T-helper 2 cell treated with Interferon-gamma antibody and Interleukin-4, amounts not matched to agents 100 ng/mL and 5 ng/mL, for 36 hours (primary cell): ENCODE data around the gene ELAVL3. TPM values are rescaled to one million over a fixed set of nuclear protein-coding genes. Genes with fewer than 3 reads are reported as not detected.
"Not testable (repeated sequence)": the region's sequence is repeated elsewhere in the genome, so short reads cannot be mapped to it uniquely, and the experiment has no call there.

Experiments used
- intact Hi-C: fragments of 100-400 bp; cut with micrococcal nuclease; formaldehyde crosslinking; loops from one replicate; pipeline ENCODE4 v1.15.1; 2023
- total RNA-seq: library from RNA; stranded (reverse); gene quantifications from 2 replicates; pipeline ENCODE4 v1.2.3, GENCODE V29; 2022

Gene ELAVL3
- total RNA-seq, 1 donor from 2014 or later: 0.32 TPM

DNA sequence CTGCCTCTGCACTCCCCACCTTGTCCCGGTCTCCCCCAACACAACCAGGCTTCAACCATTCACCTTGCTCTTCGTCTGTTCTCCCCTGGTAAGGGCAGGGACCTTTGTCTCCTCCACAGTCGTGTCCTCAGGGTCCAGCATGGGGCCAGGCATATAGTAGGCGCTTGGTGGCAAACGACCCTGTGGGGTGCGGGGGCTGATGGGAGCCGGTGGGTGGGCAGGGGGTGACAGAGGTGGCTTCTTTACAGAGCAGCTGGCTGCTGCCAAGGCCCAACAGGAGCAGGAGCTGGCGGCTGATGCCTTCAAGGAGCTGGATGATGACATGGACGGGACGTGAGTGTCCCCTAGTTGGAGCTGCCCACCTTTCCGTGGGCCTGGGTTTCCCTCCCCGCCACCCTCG, 35.7 kb downstream of the ELAVL3 start:
- intact Hi-C loops: loop anchor here (10.0 kb wide), 1 partner anchor 150 kb away; the partner anchor contains the start of gene TSPAN16

DNA sequence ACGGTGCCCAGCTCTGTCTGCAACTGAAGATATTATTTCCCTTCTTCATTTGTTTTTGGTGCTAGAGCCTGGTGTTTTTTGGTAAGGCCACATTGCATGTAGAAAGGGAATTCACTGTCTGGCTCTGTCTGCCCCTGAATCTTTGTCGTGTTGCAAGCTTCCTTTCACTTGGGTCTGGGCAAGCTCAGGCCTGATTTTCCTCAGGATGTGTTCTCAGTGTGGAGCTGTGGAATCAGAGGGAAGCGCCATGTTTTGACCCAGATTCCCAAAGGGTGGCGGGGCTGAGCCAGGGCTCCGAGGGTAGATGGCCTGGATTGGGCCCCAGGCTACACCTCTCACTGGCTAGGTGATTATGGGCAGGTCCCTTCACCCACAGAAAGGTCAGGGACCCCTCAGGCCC, 36.8 kb downstream of the ELAVL3 start:
- intact Hi-C loops: loop anchor here (10.0 kb wide), 1 partner anchor 149 kb away; the partner anchor contains the start of gene TSPAN16

DNA sequence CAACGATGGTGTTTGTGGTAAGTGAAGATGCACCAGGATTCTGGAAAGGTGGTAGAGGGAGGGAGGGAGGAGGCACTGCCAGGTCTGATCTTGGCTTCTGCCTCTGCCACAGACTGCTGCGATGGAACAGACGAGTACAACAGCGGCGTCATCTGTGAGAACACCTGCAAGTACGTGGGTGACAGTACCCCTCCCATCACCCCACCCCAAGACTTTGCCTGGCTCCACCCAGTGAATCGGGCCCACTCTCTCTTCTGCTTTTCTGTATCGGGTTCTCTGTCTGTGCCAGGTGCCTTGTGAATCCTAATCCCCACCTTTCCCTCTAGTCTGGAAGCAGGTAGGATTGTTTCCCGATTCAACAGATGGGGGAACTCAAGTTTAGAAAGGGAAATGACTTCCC, 42.9 kb downstream of the ELAVL3 start:
- intact Hi-C loops: loop anchor here (5.0 kb wide), 2 partner anchors 346 to 1354 kb away; partner anchors contain the start of gene JUNB

DNA sequence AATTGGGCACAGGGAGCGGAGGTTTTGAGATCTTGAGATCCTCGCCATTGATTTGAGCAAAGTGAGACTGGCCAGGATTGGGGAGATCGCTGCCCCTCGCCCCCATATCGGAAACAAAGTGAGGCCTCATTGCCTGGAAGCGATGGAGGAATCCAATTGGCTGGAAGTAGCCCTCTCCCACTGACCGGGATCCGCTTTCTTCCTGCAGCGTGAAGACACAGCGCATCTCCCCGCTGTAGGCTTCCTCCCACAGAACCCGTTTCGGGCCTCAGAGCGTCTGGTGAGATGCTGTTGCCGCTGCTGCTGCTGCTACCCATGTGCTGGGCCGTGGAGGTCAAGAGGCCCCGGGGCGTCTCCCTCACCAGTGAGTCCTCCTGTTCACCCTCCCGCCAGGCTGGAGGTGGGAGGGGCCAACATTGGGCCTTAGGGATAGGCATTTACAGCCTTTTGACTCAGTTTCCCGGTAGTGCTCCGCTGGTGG, 45.0 kb downstream of the ELAVL3 start:
- intact Hi-C loops: loop anchor here (1.0 to 5.0 kb wide), 8 partner anchors 14 to 1356 kb away; partner anchors contain the start of genes JUNB, SMARCA4 and ZNF653

- intact Hi-C loops: loop anchor here (1.0 to 5.0 kb wide), 8 partner anchors 13 to 1357 kb away; partner anchors contain the start of genes JUNB, SMARCA4 and ZNF653
Measured at GRCh38 chr19:11435057-11435832, 45.6 kb downstream of the ELAVL3 start, which contains the start of the genes ODAD3 and PRKCSH. Gene ODAD3 (minus strand): TSS chr19:11435121. CDS start chr19:11435016, 105 bp downstream. Gene PRKCSH (plus strand): TSS chr19:11435635. CDS start chr19:11436118, 483 bp downstream.

DNA sequence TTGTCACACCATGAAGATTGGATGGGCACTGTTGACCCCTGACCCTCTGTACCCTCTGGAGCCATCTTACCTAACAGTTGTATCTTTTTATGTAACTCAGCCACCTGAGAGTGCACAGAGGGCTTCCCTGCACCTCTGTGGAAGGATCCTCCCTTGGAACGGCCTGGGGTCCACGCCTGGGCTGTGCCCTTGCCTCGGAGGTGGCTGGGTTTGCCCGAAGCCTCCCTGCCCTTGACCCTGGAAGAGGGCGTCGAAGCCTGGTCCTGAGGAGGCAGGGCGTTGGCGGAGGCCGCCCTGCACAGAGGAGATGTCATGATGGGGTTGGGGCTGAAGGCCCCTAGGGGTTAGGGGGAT, 46.2 kb downstream of the ELAVL3 start:
- intact Hi-C loops: loop anchor here (1.0 to 5.0 kb wide), 8 partner anchors 12 to 1358 kb away; partner anchors contain the start of genes JUNB, SMARCA4 and ZNF653

GRCh38 chr19:11433526-11433925, 47.3 kb downstream of the ELAVL3 start:
- intact Hi-C loops: not testable (repeated sequence)

- intact Hi-C loops: no loop called here
Measured at GRCh38 chr19:11426656-11427055, 54.2 kb downstream of the ELAVL3 start.

- intact Hi-C loops: no loop called here
Measured at GRCh38 chr19:11425719-11426457, 55.0 kb downstream of the ELAVL3 start.

GRCh38 chr19:11423791-11424181, 57.1 kb downstream of the ELAVL3 start:
- intact Hi-C loops: loop anchor here (5.0 kb wide), 1 partner anchor 41 kb away; the partner anchor contains the start of gene EPOR

DNA sequence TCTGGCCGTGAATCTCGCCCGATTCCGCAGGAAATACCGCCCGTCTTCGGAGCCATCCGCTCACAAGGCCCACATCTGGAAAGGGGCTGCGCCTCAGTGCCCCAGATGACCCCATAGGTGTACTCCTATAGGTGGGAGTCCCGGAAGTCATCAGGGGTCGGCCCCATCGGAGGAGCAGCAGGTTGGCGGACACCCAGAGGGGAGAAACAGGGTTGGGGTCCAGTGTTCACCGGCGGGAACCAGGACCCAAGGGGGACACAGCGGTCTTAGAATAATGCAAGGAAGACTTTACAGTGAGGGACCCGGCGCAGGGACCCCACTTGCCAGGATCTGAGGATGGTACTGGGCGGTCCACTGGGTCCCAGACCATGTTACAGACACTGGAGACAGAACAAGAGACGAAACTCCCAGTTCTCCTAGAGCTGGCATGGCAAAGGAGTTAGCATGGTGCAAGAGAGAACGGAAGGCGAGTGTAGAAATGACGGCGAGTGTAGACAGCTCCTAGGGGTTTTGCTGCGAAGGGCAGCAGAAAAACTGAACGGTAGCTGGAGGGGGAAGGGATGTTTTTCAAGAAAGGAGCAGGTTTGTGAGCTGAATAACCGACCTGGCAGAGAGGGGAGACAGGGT, 57.6 kb downstream of the ELAVL3 start:
- intact Hi-C loops: loop anchor here (5.0 kb wide), 1 partner anchor 41 kb away; the partner anchor contains the start of gene EPOR

DNA sequence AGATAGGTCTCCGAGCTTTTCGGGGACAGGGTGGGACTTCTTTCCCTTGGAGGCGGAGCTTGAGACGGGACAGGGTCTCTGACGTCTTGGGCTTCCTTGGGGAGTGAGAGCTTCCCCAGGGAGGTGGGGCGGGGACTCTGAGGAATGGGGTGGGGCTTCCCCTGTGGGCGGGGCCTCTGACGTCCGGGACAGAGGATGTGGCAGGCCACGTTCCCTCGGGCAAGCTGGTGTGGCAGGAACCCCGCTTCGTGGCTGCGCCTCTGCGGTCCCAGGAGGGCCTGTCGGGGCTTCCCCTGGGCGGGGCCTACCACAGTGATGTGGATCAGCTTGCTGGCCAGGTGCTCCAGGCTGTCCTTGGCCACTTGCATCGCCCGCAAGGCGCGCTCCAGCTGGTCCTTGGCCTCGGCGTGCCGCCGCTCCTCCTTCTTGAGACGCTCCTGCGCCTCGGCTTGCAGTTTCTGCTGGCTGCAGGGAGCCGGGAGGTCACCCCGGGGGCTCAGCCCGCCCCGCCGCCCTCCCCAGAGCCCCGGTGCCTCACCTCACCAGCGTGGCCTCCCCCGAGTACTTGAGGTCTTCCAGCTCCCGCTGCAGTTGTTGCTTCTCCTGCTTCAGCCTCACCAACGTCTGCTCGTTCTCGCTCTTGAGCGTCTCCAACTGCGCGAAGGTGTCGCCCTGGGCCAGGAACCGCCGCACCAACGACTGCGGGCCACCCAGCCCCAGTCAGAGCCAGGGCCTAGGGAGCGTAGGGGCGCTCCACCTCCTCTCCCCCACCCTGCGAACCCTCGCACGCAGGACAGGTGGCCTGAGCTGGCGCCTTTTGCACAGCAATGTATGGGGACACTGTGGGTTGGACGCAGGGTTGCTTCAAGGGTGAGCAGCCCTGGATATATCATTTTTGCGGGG, 58.4 kb downstream of the ELAVL3 start:
- intact Hi-C loops: loop anchor here (1.0 to 5.0 kb wide), 2 partner anchors 13 to 40 kb away; partner anchors contain the start of genes EPOR, ODAD3 and PRKCSH

GRCh38 chr19:11421371-11422098, 59.3 kb downstream of the ELAVL3 start:
- intact Hi-C loops: loop anchor here (1.0 to 5.0 kb wide), 2 partner anchors 14 to 39 kb away; partner anchors contain the start of genes EPOR, ODAD3 and PRKCSH

DNA sequence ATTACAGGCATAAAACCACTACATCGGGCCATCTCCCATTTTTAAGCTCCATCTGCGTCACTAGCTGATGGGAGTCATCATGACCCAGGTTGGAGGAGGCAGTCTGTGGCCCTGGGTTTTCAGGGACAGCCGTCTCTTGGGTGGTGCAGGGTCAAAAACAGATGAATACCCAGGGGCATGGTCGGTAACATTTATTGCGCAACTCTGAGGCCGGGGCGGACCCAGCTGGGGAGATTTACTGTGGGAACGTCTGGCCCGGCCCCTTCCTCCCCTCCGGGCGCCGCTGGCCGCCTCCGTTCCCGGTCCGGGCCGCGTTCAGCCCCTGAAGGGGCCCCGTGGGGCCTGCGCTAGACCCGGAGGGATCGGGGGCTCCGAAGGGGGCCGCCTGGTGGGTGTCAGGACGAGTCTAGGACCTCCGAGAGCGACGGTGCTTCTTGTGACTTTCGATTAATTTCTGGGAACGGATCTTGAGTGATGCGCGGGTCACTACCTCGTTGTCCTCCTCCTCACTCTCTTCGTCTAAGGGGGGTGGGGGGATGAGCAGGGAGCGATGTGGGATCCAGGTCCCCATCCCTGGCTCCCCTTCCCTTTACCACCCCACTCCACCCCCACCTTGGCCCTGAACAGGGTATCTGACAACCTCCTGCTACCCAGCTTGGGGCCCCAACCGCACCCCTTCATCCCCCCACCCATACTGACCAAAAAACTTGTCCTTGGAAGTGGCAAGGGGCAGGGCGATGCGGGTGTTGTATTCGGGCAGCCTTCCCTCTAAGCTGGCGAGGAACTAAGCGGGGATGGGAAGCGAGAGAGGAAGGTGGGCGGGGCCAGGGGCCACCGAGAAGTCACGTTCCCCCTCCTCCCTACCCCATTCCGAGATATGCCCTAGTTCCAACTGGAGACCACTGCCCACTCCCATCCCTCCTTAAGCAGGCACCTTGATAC, 60.1 kb downstream of the ELAVL3 start:
- intact Hi-C loops: loop anchor here (5.0 kb wide), 1 partner anchor 38 kb away; the partner anchor contains the start of gene EPOR

GRCh38 chr19:11418549-11419506, 62.0 kb downstream of the ELAVL3 start, which contains the start of gene RGL3:
Gene RGL3 (minus strand): TSS chr19:11419314. CDS start chr19:11419278, 36 bp downstream.
- intact Hi-C loops: no loop called here

- intact Hi-C loops: no loop called here
Measured at GRCh38 chr19:11418094-11418548, 62.7 kb downstream of the ELAVL3 start.
